K562 (cell line): ENCODE results near the gene PLEKHG5. TPM values are rescaled to one million over a fixed set of nuclear protein-coding genes. Genes with fewer than 3 reads are reported as not detected.

Experiments
- ATAC-seq: fragments of 200-7000 bp; cut with Tn5 transposase; 3 replicates; pipeline ENCODE4 v1.9.1; 2020; ENCODE audit warnings: moderate library complexity
- BruUV-seq: library from RNA; stranded (reverse); fragments of 400-500 nt; replicated peaks from 2 replicates; lab custom pipeline; 2021; lab: Mats Ljungman, UMichigan
- CTCF ChIA-PET: fragments of 300-600 bp; formaldehyde crosslinking; extraction: SDS; loops from one replicate; lab custom pipeline; 2021; ENCODE audit warnings: low intra/inter-chr PET ratio; lab: Yijun Ruan, JAX
- POLR2A ChIA-PET: fragments of 300-600, 350-650 bp; sonication (Branson Sonifier 250); formaldehyde crosslinking; extraction: SDS; loops from one replicate; lab custom pipeline; 2021; ENCODE audit warnings: antibody characterized with exemption, inconsistent platforms; lab: Yijun Ruan, JAX
- DNase-seq, 4 experiments: peaks; one replicate each; pipeline versions ENCODE4 v3.0.0 to v3.0.0-alpha.2; 2011 to 2018; ENCODE audit warnings: low spot score in 3 of 4, mixed read lengths in 3 of 4; ENCODE audit errors: extremely low read depth in 1 of 4
- FAIRE-seq: peaks from 2 replicates; lab custom pipeline; 2011; peaks lifted over from hg19 to GRCh38; lab: Jason Lieb, UNC
- H2AFZ ChIP-seq: 2 replicates; pipeline ENCODE4 v1.6.0; 2011; ENCODE audit warnings: low read depth, low read length, control low read depth, inconsistent platforms
- H3K27ac ChIP-seq: fragments of 200-600 bp; 3 replicates; pipeline ENCODE4 v1.8.0; 2011; ENCODE audit warnings: low read depth, mild to moderate bottlenecking, control low read depth, inconsistent platforms, low read length, moderate library complexity, mixed read lengths; ENCODE audit errors: extremely low read depth
- H3K27me3 ChIP-seq, 2 experiments: fragments of 300-600 bp in 1 of 2; 2 replicates in 1 of 2; 3 replicates in 1 of 2; pipeline versions ENCODE4 v1.6.0 to v1.8.0; 2011; ENCODE audit warnings: inconsistent platforms in 2 of 2, low read length in 2 of 2, mild to moderate bottlenecking in 1 of 2, mixed read lengths in 1 of 2, moderate library complexity in 1 of 2; ENCODE audit not compliant: control insufficient read depth in 2 of 2, insufficient read depth in 2 of 2
- H3K36me3 ChIP-seq: fragments of 300-600 bp; 3 replicates; pipeline ENCODE4 v1.8.0; 2011; ENCODE audit warnings: mild to moderate bottlenecking, low read length, inconsistent platforms; ENCODE audit not compliant: control insufficient read depth, insufficient read depth
- H3K4me1 ChIP-seq, 2 experiments: fragments of 200-600 bp in 1 of 2; replicated peaks in 1 of 2; 2 replicates in 1 of 2; 3 replicates in 1 of 2; pipeline versions ENCODE4 v1.5.1 to v1.8.0; 2011; ENCODE audit warnings: inconsistent platforms in 2 of 2, low read length in 2 of 2, mild to moderate bottlenecking in 1 of 2, mixed read lengths in 1 of 2, moderate library complexity in 1 of 2; ENCODE audit not compliant: control insufficient read depth in 2 of 2, insufficient read depth in 2 of 2
- H3K4me2 ChIP-seq: 2 replicates; pipeline ENCODE4 v1.6.1; 2011; ENCODE audit warnings: low read length, control low read depth, inconsistent platforms, mixed read lengths; ENCODE audit not compliant: insufficient read depth
- H3K4me3 ChIP-seq: fragments of 200-600 bp; sonication (generic), shearing (Covaris generic); 2 replicates; pipeline ENCODE4 v1.5.1; 2016; ENCODE audit warnings: control low read depth, inconsistent platforms
- H3K79me2 ChIP-seq: fragments of 200-600 bp; 3 replicates; pipeline ENCODE4 v1.8.0; 2011; ENCODE audit warnings: low read length, inconsistent platforms; ENCODE audit not compliant: control insufficient read depth, insufficient read depth
- H3K9ac ChIP-seq, 2 experiments: 2 replicates each; pipeline versions ENCODE4 v1.6.0 to v1.6.1; 2011; ENCODE audit warnings: low read depth in 2 of 2, low read length in 2 of 2, control low read depth in 1 of 2, inconsistent platforms in 1 of 2, mild to moderate bottlenecking in 1 of 2, mixed read lengths in 1 of 2; ENCODE audit not compliant: insufficient read depth in 1 of 2
- H3K9me1 ChIP-seq: one replicate; pipeline ENCODE4 v1.6.0; 2011; ENCODE audit warnings: inconsistent platforms, mild to moderate bottlenecking, low read length, moderate library complexity; ENCODE audit not compliant: control insufficient read depth, insufficient read depth
- H3K9me3 ChIP-seq: replicated peaks from 2 replicates; pipeline ENCODE4 v1.5.1; 2011; ENCODE audit warnings: low read depth, low read length, inconsistent platforms; ENCODE audit not compliant: control insufficient read depth, insufficient read depth
- H4K20me1 ChIP-seq: replicated peaks from 2 replicates; pipeline ENCODE4 v1.6.1; 2011; ENCODE audit warnings: low read length, inconsistent platforms, mixed read lengths; ENCODE audit not compliant: control insufficient read depth, insufficient read depth
- ELF1 ChIP-seq: fragments of 200-800 bp; sonication (Bioruptor generic); IDR thresholded peaks from 2 replicates; pipeline ENCODE4 v1.6.1; 2016; ENCODE audit warnings: missing genetic modification characterization, missing compliant biosample characterization
- FOXM1 ChIP-seq, 2 experiments: fragments of 450-650 bp in 1 of 2; sonication (generic) in 1 of 2; formaldehyde crosslinking in 1 of 2; IDR thresholded peaks; 2 replicates each; pipeline versions ENCODE4 v1.6.1 to v1.9.0; 2017 to 2022; ENCODE audit warnings: low read depth in 2 of 2, mild to moderate bottlenecking in 2 of 2, missing genetic modification reagents in 1 of 2, moderate library complexity in 1 of 2
- HOXB6 ChIP-seq: fragments of 250-450 bp; sonication (Bioruptor Pico); IDR thresholded peaks from 2 replicates; pipeline ENCODE4 v1.5.1; 2022; ENCODE audit warnings: mild to moderate bottlenecking, borderline replicate concordance
- KLF1 ChIP-seq: fragments of 450-650 bp; IDR thresholded peaks from 2 replicates; pipeline ENCODE4 v1.6.1; 2016; ENCODE audit warnings: missing genetic modification characterization, missing compliant biosample characterization
- MTA3 ChIP-seq: fragments of 450-650 bp; formaldehyde crosslinking; IDR thresholded peaks from 2 replicates; pipeline ENCODE4 v1.6.1; 2017; ENCODE audit warnings: mild to moderate bottlenecking, borderline replicate concordance
- NCOA2 ChIP-seq, 2 experiments: fragments of 450-650 bp; IDR thresholded peaks; 2 replicates each; pipeline ENCODE4 v1.6.1; 2018; ENCODE audit warnings: mild to moderate bottlenecking in 2 of 2, moderate library complexity in 1 of 2; ENCODE audit not compliant: partially characterized antibody in 2 of 2
- NR0B1 ChIP-seq: fragments of 450-650 bp; IDR thresholded peaks from one replicate; pipeline ENCODE4 v1.6.1; 2018; ENCODE audit warnings: mild to moderate bottlenecking, moderate library complexity; ENCODE audit not compliant: partially characterized antibody
- PYGO2 ChIP-seq: fragments of 450-650 bp; IDR thresholded peaks from 2 replicates; pipeline ENCODE4 v1.6.1; 2016; ENCODE audit warnings: mild to moderate bottlenecking, missing genetic modification characterization, moderate library complexity, missing compliant biosample characterization
- SETDB1 ChIP-seq: IDR thresholded peaks from one replicate; pipeline ENCODE4 v1.6.1; 2012; ENCODE audit warnings: low read length, control low read depth, inconsistent platforms
- SMARCA4 ChIP-seq: fragments of 450-650 bp; IDR thresholded peaks from 2 replicates; pipeline ENCODE4 v1.6.1; 2016
- SOX6 ChIP-seq: fragments of 450-650 bp; IDR thresholded peaks from 2 replicates; pipeline ENCODE4 v1.6.1; 2014; ENCODE audit warnings: mild to moderate bottlenecking
- SUPT5H ChIP-seq: fragments of 450-650 bp; IDR thresholded peaks from 2 replicates; pipeline ENCODE4 v1.6.1; 2016
- U2AF1 ChIP-seq: fragments of 200-400 bp; formaldehyde crosslinking; optimal IDR thresholded peaks from 2 replicates; pipeline ENCODE3; 2017; ENCODE audit warnings: mild to moderate bottlenecking, low read depth, low read length, moderate library complexity
- ZNF282 ChIP-seq: sonication (generic); formaldehyde crosslinking; IDR thresholded peaks from 2 replicates; pipeline ENCODE4 v1.8.1; 2023; ENCODE audit warnings: missing genetic modification reagents
- ZNF431 ChIP-seq: sonication (generic); formaldehyde crosslinking; IDR thresholded peaks from 2 replicates; pipeline ENCODE4 v1.8.0; 2022; ENCODE audit warnings: mild to moderate bottlenecking, missing genetic modification reagents
- ZNF444 ChIP-seq: fragments of 250-450 bp; sonication (Bioruptor Pico); IDR thresholded peaks from 2 replicates; pipeline ENCODE4 v1.4.0; 2020; ENCODE audit warnings: mild to moderate bottlenecking, moderate library complexity
- ZNF511 ChIP-seq: sonication (generic); formaldehyde crosslinking; IDR thresholded peaks from 2 replicates; pipeline ENCODE4 v1.8.0; 2022; ENCODE audit warnings: mild to moderate bottlenecking, missing genetic modification reagents
- ZNF668 ChIP-seq: fragments of 250-450 bp; sonication (Bioruptor Pico); IDR thresholded peaks from 2 replicates; pipeline ENCODE4 v1.8.0; 2022; ENCODE audit warnings: mild to moderate bottlenecking, inconsistent platforms
- ZNF79 ChIP-seq: fragments of 250-450 bp; sonication (Bioruptor Pico); IDR thresholded peaks from 2 replicates; pipeline ENCODE4 v1.4.0; 2020; ENCODE audit warnings: low read depth, mild to moderate bottlenecking, moderate library complexity
- WGBS: fragments of 100-300 bp; shearing (Covaris generic); methylation state at CpG from one replicate; pipeline ENCODE4 v1.1.6; 2016; ENCODE audit warnings: low coverage, mixed read lengths; ENCODE audit not compliant: insufficient coverage; ENCODE audit errors: missing lambda C conversion rate; 5-methylcytosine and 5-hydroxymethylcytosine counted together
- in situ Hi-C: fragments of 300-500 bp; cut with MboI; formaldehyde crosslinking; loops from 4 replicates; pipeline ENCODE4 v1.15.0; 2018; ENCODE audit warnings: inconsistent platforms, mixed read lengths
- intact Hi-C: fragments of 100-400 bp; cut with micrococcal nuclease; formaldehyde crosslinking; loops from 2 replicates; pipeline ENCODE4 v1.14.2; 2022
- polyA plus RNA-seq, 8 experiments: library from polyadenylated mRNA; depleted of rRNA in 4 of 8; stranded (reverse) in 5 of 8; unstranded in 3 of 8; fragments of >200 nt; fragmentation: Nextera tagmentation in 2 of 8; fragmentation: Illumina TruSeq in 1 of 8; extraction: Ambion mirVana in 2 of 8; extraction: Trizol in 1 of 8; gene quantifications; 2 replicates each; pipeline versions ENCODE4 v1.2.1 to v1.2.3, GENCODE V29; 2011 to 2014; ENCODE audit warnings: inconsistent platforms in 1 of 8, missing spikeins in 1 of 8
- total RNA-seq, 7 experiments: library from RNA; depleted of rRNA in 6 of 7; stranded (reverse); fragments of >200 nt in 6 of 7; fragmentation: Illumina TruSeq in 2 of 7; extraction: Trizol in 2 of 7; gene quantifications; 2 replicates each; pipeline versions ENCODE4 v1.2.1 to v1.2.3, GENCODE V29; 2011 to 2021; ENCODE audit warnings: low replicate concordance in 1 of 7

PLEKHG5 gene
- total and polyA plus RNA-seq, 9 of the 15 experiments (the other 6 are each of a cell fraction or from before 2014, with no cell fraction given) = 0.04 to 0.29 (median 0.09) TPM; not detected in 3

- TF ChIP-seq ZNF79 = no peak
- no peak for TF ChIP-seq ZNF511
- TF ChIP-seq ELF1 (tag) = no peak
- 0 out of 2 replicates have a peak, but pooled peaks have one; percentile 22 for TF ChIP-seq MTA3
These were observed 26.0 kb upstream of the PLEKHG5 start (continued) for GRCh38 chr1:6517435-6517851.

GRCh38 chr1:6515771-6516170 is 24.3 kb upstream of the PLEKHG5 start:
- no peak overlapping the region for H2AFZ ChIP-seq
- no peak for ATAC-seq
- in situ Hi-C loops = no loop called here
- DNase-seq = no peak
- no peak for FAIRE-seq
- peaks cover 3 to 29% of the 10 kb centered on the region in 2 experiments; a peak in 3 of 5 replicates for H3K4me1 ChIP-seq
- TF ChIP-seq ZNF668 (no peak), ZNF282 (CRISPR knock-in tag) (no peak), U2AF1 (no peak), HOXB6 (CRISPR knock-in tag) (no peak), NCOA2 (IDR thresholded peaks at IDR 0.05; ENCODE audit: partially characterized antibody in 2 of 2) (no peak), NR0B1 (no peak), SMARCA4 (no peak), FOXM1 (IDR thresholded peaks at IDR 0.05; ENCODE audit: low read depth) (no peak), FOXM1 (CRISPR knock-in tag; IDR thresholded peaks at IDR 0.05; ENCODE audit: low read depth) (no peak), ZNF444 (CRISPR knock-in tag) (no peak), SOX6 (no peak), SUPT5H (no peak), KLF1 (no peak), SETDB1 (no peak), ZNF431 (CRISPR knock-in tag) (no peak), PYGO2 (no peak), ELF1 (tag) (no peak)
- intact Hi-C loops = no loop called here
- H3K9me3 ChIP-seq = no peaks in the 10 kb centered on the region
- H3K27me3 ChIP-seq = peaks cover 4 to 31% of the 10 kb centered on the region in 2 experiments; a peak in 3 of 5 replicates
- no peaks in the 10 kb centered on the region for H3K79me2 ChIP-seq
- WGBS = 5% methylated on average over 4 of the region's 4 CpGs
- H3K4me2 ChIP-seq = no peak overlapping the region
- CTCF ChIA-PET = no interaction called here
- POLR2A ChIA-PET = interaction anchor here (0.7 kb wide), 1 partner anchor 392 kb away, joined by 3 read pairs; no protein-coding TSS in a partner anchor
- peaks cover 7% of the 10 kb centered on the region; the same call in 1 of the 2 replicates for H4K20me1 ChIP-seq
- no peak overlapping the region for H3K4me3 ChIP-seq
- no peak overlapping the region for H3K9ac ChIP-seq
- no peaks in the 10 kb centered on the region for H3K9me1 ChIP-seq
- no peaks in the 10 kb centered on the region; the same call in 2 of the 3 replicates for H3K36me3 ChIP-seq
- no TSS peak for BruUV-seq
- no peak overlapping the region for H3K27ac ChIP-seq
